ENCODE data around the gene SEC23IP.
A peak's percentile ranks its signal among the peaks of the same experiment; 100 is the strongest.
"Not testable (repeated sequence)": the region's sequence is repeated elsewhere in the genome, so short reads cannot be mapped to it uniquely, and the experiment has no call there.

Gene SEC23IP

DNA sequence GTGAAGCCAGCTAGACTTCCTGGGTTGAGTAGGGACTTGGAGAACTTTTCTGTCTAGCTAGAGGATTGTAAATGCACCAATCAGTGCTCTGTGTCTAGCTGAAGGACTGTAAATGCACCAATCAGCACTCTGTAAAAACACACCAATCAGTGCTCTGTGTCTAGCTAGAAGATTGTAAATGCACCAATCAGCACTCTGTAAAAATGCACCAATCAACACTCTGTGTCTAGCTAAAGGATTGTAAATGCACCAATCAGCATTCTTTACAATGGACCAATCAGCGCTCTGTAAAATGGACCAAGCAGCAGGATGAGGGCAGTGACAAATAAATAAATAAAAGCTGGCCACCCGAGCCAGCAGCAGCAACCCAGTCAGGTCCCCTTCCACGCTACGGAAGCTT lies 2.2 kb upstream of the SEC23IP start:
- H3K9ac ChIP-seq (ENCODE audit: low read length); H3K9me3 ChIP-seq (ENCODE audit: control insufficient read depth, low read length); H3K4me3 ChIP-seq (ENCODE audit: low read length); H3K27me3 ChIP-seq (ENCODE audit: control insufficient read depth, insufficient read depth, low read length); H3K36me3 ChIP-seq (ENCODE audit: control insufficient read depth, insufficient read depth, low read length): not testable (repeated sequence)
- peaks cover 25% of the 10 kb centered on the region for H3K4me1 ChIP-seq (ENCODE audit: control insufficient read depth, insufficient read depth, low read length)

DNA sequence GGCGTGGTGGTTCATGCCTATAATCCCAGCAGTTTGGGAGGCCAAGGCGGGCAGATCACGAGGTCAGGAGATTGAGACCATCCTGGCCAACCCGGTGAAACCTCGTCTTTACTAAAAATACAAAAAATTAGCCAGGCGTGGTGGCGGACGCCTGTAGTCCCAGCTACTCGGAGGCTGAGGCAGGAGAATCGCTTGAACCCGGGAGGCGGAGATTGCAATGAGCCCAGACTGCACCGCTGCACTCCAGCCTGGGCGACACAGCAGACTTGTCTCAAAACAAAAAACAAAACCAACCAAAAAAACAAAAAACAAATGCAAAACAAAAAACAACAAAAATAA lies 712 bp upstream of the SEC23IP start:
- H3K27me3 ChIP-seq (ENCODE audit: control insufficient read depth, insufficient read depth, low read length); H3K36me3 ChIP-seq (ENCODE audit: control insufficient read depth, insufficient read depth, low read length); H3K9me3 ChIP-seq (ENCODE audit: control insufficient read depth, low read length): not testable (repeated sequence)
- H3K9ac ChIP-seq (ENCODE audit: low read length): peak overlapping the region; percentile 86
- H3K4me3 ChIP-seq (ENCODE audit: low read length): peak overlapping the region; percentile 96
- H3K4me1 ChIP-seq (ENCODE audit: control insufficient read depth, insufficient read depth, low read length): peaks cover 37% of the 10 kb centered on the region

DNA sequence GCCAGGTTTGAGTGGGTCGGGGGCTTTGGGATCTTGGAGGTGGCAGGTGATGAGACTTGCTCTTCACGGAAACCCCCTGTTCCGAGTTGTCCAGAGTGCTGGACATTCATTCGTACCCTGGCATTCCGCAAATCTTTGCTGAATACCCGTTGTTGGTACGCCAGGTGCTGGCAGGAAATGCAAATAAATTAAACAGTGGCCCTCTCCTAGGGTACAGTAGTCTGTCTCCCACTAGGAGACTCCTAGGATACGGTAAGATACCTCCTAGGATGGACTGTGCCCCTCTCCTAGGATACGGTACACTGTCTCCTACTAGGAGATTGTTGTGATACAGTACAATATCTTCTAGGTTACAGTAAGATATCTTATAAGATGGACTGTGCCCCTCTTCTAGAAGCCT lies 544 bp downstream of the SEC23IP start:
- H3K4me1 ChIP-seq (ENCODE audit: control insufficient read depth, insufficient read depth, low read length): peaks cover 42% of the 10 kb centered on the region
- no peaks in the 10 kb centered on the region for H3K27me3 ChIP-seq (ENCODE audit: control insufficient read depth, insufficient read depth, low read length)
- H3K36me3 ChIP-seq (ENCODE audit: control insufficient read depth, insufficient read depth, low read length): no peaks in the 10 kb centered on the region
- H3K9ac ChIP-seq (ENCODE audit: low read length): peak overlapping the region; percentile 86
- no peaks in the 10 kb centered on the region for H3K9me3 ChIP-seq (ENCODE audit: control insufficient read depth, low read length)
- H3K4me3 ChIP-seq (ENCODE audit: low read length): peak overlapping the region; percentile 96

DNA sequence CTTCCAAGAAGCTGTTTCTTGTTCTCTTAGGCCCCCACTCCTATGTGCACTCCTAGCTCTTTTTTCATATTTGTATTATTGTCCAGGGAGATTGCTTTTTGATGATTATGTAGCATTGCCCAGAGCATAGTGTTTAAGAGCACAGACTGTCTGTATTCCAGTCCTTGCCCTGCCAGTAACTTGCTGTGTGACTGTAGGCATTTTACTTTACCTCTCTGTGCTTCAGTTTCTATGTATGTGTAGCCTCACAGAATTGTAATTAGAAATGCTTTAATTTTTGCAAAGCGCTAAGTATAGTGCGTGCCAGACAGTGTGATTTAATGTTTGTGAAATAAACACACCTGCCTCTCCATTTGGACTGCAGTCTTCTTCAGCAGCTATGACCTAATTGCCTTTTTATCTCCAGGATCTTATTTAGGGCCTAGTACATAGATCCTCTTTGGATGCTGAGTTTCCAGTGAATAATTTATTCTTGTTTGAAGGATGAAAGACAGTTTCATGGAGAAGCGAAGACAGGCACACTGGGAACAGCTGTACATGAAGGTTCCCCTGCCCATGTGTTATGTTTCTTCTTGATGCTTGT lies 1.4 kb downstream of the SEC23IP start:
- Histone ChIP-seq H3K9ac (ENCODE audit: low read length) (no peak overlapping the region), H3K27me3 (ENCODE audit: control insufficient read depth, insufficient read depth, low read length) (no peaks in the 10 kb centered on the region), H3K4me3 (ENCODE audit: low read length) (no peak overlapping the region), H3K4me1 (ENCODE audit: control insufficient read depth, insufficient read depth, low read length) (peaks cover 50% of the 10 kb centered on the region), H3K9me3 (ENCODE audit: control insufficient read depth, low read length) (no peaks in the 10 kb centered on the region), H3K36me3 (ENCODE audit: control insufficient read depth, insufficient read depth, low read length) (no peaks in the 10 kb centered on the region)

GRCh38 chr10:119896061-119896655 lies 3.6 kb downstream of the SEC23IP start:
- Histone ChIP-seq H3K9me3 (ENCODE audit: control insufficient read depth, low read length) (no peaks in the 10 kb centered on the region), H3K9ac (ENCODE audit: low read length) (no peak overlapping the region), H3K4me1 (ENCODE audit: control insufficient read depth, insufficient read depth, low read length) (peaks cover 51% of the 10 kb centered on the region), H3K36me3 (ENCODE audit: control insufficient read depth, insufficient read depth, low read length) (no peaks in the 10 kb centered on the region), H3K4me3 (ENCODE audit: low read length) (no peak overlapping the region), H3K27me3 (ENCODE audit: control insufficient read depth, insufficient read depth, low read length) (no peaks in the 10 kb centered on the region)

DNA sequence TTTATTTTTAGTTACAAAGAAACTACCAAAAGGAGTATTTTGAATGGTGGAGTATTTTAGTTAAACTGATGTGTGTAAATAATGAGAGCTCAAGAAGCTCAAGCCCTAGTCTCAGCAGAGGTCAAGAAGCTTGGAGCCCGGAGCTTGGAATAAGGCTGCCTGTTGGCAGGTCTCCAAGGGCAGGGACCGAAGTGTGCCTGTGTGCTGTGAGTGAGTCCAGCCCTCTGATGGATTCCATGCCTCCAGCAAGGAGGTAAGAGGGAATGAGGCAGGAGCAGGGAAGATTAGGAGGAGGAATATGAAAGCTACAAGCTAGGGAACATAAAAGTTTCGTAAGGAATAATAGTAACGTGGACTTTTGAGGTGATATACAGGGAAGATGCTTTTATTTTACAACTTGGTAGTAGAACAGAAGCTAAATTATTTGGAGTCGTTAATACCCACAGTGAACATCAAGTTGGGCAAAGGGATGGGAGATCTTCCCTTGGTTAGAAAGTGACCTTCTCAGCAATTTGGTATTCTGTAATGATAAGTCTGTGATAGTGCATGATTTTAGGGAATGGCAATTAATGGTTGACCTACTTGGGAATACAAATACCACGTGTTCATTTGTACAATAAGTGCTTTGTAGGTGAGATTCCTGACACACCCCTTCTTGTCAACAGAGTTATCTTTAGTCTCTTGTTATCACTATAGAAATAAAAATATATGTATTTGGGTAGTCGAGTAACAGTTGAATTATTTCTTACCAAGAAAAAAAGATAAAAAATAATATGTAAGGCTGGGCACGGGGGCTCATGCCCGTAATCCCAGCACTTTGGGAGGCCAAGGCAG lies 4.6 kb downstream of the SEC23IP start:
- no peaks in the 10 kb centered on the region for H3K36me3 ChIP-seq (ENCODE audit: control insufficient read depth, insufficient read depth, low read length)
- no peak overlapping the region for H3K9ac ChIP-seq (ENCODE audit: low read length)
- H3K4me1 ChIP-seq (ENCODE audit: control insufficient read depth, insufficient read depth, low read length): peaks cover 46% of the 10 kb centered on the region
- H3K9me3 ChIP-seq (ENCODE audit: control insufficient read depth, low read length): no peaks in the 10 kb centered on the region
- no peak overlapping the region for H3K4me3 ChIP-seq (ENCODE audit: low read length)
- no peaks in the 10 kb centered on the region for H3K27me3 ChIP-seq (ENCODE audit: control insufficient read depth, insufficient read depth, low read length)

GRCh38 chr10:119898577-119898976 lies 6.0 kb downstream of the SEC23IP start:
- Histone ChIP-seq H3K27me3 (ENCODE audit: control insufficient read depth, insufficient read depth, low read length) (no peaks in the 10 kb centered on the region), H3K36me3 (ENCODE audit: control insufficient read depth, insufficient read depth, low read length) (no peaks in the 10 kb centered on the region), H3K4me1 (ENCODE audit: control insufficient read depth, insufficient read depth, low read length) (peaks cover 46% of the 10 kb centered on the region), H3K4me3 (ENCODE audit: low read length) (no peak overlapping the region), H3K9me3 (ENCODE audit: control insufficient read depth, low read length) (no peaks in the 10 kb centered on the region), H3K9ac (ENCODE audit: low read length) (no peak overlapping the region)

DNA sequence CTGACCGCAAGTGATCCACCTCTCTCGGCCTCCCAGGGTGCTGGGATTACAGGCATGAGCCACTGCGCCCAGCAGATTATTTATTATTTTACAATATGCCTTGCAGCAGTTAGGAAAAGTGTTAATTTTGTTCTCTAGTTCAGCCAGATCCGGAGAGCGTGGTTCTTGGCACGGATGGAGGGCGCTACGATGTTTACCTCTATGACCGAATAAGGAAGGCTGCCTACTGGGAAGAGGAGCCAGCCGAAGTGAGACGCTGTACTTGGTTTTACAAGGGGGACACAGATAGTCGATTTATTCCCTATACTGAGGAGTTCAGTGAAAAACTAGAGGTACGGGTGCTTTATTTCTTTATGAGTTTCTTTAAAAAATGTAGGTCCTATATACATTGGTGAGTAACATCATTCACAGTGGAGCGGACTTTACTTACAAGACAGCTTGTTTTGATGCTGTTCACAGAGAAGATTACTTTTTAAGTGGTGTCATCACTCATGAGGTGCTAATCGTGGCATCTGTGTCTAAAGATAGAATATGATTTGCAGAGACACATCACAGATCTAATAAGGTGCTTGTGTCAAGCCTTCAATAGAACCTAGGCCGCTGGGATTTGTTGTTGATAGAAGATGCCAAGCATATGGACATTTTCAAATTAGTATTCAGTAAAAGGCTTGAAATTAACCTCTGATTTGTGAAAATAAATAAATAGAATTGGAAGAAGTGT lies 11.6 kb downstream of the SEC23IP start:
- Histone ChIP-seq H3K27me3 (ENCODE audit: control insufficient read depth, insufficient read depth, low read length) (no peaks in the 10 kb centered on the region), H3K36me3 (ENCODE audit: control insufficient read depth, insufficient read depth, low read length) (no peaks in the 10 kb centered on the region), H3K9me3 (ENCODE audit: control insufficient read depth, low read length) (no peaks in the 10 kb centered on the region), H3K9ac (ENCODE audit: low read length) (no peak overlapping the region), H3K4me3 (ENCODE audit: low read length) (peak overlapping the region; percentile 8), H3K4me1 (ENCODE audit: control insufficient read depth, insufficient read depth, low read length) (no peaks in the 10 kb centered on the region)

DNA sequence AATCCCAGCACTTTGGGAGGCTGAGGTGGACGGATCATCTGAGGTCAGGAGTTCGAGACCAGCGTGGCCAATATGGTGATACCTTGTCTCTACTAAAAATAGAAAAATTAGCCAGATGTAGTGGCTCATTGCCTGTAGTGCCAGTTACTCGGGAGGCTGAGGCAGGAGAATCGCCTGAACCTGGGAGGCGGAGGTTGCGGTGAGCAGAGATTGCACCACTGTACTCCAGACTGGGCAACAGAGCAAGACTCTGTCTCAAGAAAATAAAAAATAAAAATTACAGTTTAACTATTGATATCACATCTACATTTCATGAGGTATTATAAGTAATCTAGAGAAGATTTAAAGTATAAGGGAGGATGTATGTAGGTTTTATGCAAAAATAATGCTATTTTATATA lies 15.2 kb downstream of the SEC23IP start:
- not testable (repeated sequence) for H3K4me3 ChIP-seq (ENCODE audit: low read length); H3K9me3 ChIP-seq (ENCODE audit: control insufficient read depth, low read length); H3K36me3 ChIP-seq (ENCODE audit: control insufficient read depth, insufficient read depth, low read length); H3K4me1 ChIP-seq (ENCODE audit: control insufficient read depth, insufficient read depth, low read length); H3K27me3 ChIP-seq (ENCODE audit: control insufficient read depth, insufficient read depth, low read length); H3K9ac ChIP-seq (ENCODE audit: low read length)

DNA sequence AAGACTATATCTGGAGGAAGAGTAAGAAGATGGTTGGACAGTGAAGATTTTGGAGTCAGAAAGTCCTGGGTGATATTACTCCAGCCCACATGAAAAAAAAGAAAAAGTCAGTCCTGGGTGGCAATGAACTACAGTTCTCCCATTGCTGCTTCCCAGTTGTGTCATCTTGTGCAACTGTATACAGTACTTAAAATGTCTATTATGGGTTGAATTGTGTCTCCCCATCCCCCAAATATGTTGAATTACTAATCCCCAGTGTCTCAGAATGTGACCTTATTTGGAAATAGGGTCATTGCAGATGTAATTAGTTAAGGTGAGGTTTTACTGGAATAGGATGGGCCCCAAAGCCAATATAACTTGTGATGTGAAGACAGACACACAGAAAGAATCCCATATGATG lies 15.6 kb downstream of the SEC23IP start:
- Histone ChIP-seq H3K36me3 (ENCODE audit: control insufficient read depth, insufficient read depth, low read length) (no peaks in the 10 kb centered on the region), H3K27me3 (ENCODE audit: control insufficient read depth, insufficient read depth, low read length) (no peaks in the 10 kb centered on the region), H3K9ac (ENCODE audit: low read length) (no peak overlapping the region), H3K9me3 (ENCODE audit: control insufficient read depth, low read length) (no peaks in the 10 kb centered on the region), H3K4me3 (ENCODE audit: low read length) (no peak overlapping the region), H3K4me1 (ENCODE audit: control insufficient read depth, insufficient read depth, low read length) (no peaks in the 10 kb centered on the region)

GRCh38 chr10:119910689-119911088 lies 18.2 kb downstream of the SEC23IP start:
- peaks cover 4% of the 10 kb centered on the region for H3K36me3 ChIP-seq (ENCODE audit: control insufficient read depth, insufficient read depth, low read length)
- H3K27me3 ChIP-seq (ENCODE audit: control insufficient read depth, insufficient read depth, low read length): no peaks in the 10 kb centered on the region
- H3K4me3 ChIP-seq (ENCODE audit: low read length): no peak overlapping the region
- H3K9me3 ChIP-seq (ENCODE audit: control insufficient read depth, low read length): no peaks in the 10 kb centered on the region
- no peaks in the 10 kb centered on the region for H3K4me1 ChIP-seq (ENCODE audit: control insufficient read depth, insufficient read depth, low read length)
- H3K9ac ChIP-seq (ENCODE audit: low read length): no peak overlapping the region

DNA sequence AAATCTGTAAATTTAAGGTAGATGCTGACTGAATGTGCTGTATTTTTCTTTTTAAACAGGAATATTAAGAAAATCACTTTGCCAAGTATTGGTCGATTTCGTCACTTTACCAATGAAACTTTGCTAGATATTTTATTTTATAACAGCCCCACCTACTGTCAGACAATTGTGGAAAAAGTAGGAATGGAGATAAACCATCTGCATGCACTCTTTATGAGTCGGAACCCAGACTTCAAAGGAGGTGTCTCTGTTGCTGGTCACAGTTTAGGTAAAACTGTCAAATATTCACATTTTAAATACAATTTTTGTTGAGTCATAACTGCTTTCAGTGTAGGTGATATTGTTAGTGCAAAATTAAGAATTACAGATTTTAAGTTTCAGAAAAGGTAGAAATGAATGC lies 25.2 kb downstream of the SEC23IP start:
- Histone ChIP-seq H3K9me3 (ENCODE audit: control insufficient read depth, low read length) (no peaks in the 10 kb centered on the region), H3K36me3 (ENCODE audit: control insufficient read depth, insufficient read depth, low read length) (peaks cover 4% of the 10 kb centered on the region), H3K4me3 (ENCODE audit: low read length) (no peak overlapping the region), H3K9ac (ENCODE audit: low read length) (no peak overlapping the region), H3K27me3 (ENCODE audit: control insufficient read depth, insufficient read depth, low read length) (no peaks in the 10 kb centered on the region), H3K4me1 (ENCODE audit: control insufficient read depth, insufficient read depth, low read length) (no peaks in the 10 kb centered on the region)

Measured in mucosa of stomach (tissue), 1 donor.